HCT116 (cell line): ENCODE data around the gene H3-3A. TPM values are rescaled to one million over a fixed set of nuclear protein-coding genes. Genes with fewer than 3 reads are reported as not detected.

Source experiments
- ATAC-seq: fragments of 200-7000 bp; cut with Tn5 transposase; 2 replicates; pipeline ENCODE4 v1.9.1; 2020; ENCODE audit warnings: mild to moderate bottlenecking, moderate library complexity
- BruUV-seq: library from RNA; stranded (reverse); fragments of 400-500 nt; replicated peaks from 2 replicates; lab custom pipeline; 2021; lab: Mats Ljungman, UMichigan
- CTCF ChIA-PET: fragments of 300-600 bp; sonication (Branson Sonifier 250); formaldehyde crosslinking; loops from one replicate; lab custom pipeline; 2021; ENCODE audit warnings: antibody characterized with exemption; lab: Charles Lee
- POLR2A ChIA-PET: fragments of 300-600, 350-600 bp; sonication (Branson Sonifier 250); formaldehyde crosslinking; loops from one replicate; lab custom pipeline; 2021; ENCODE audit warnings: antibody characterized with exemption; lab: Charles Lee
- RAD21 ChIA-PET, 2 experiments: fragments of 300-600 bp; sonication (Branson Sonifier 250); formaldehyde crosslinking; loops; one replicate each; lab custom pipeline; 2023; ENCODE audit warnings: low total read pairs in 2 of 2; ENCODE audit not compliant: uncharacterized antibody in 2 of 2, unreplicated experiment in 2 of 2, low non-redundant PET in 1 of 2; lab: Charles Lee
- DNase-seq: peaks from one replicate; pipeline ENCODE4 v3.0.0-alpha.2; 2010; ENCODE audit warnings: low read depth, low spot score
- H2AFZ ChIP-seq: fragments of 200-600 bp; shearing (Covaris generic), sonication (generic); 2 replicates; pipeline ENCODE4 v1.6.1; 2017; ENCODE audit warnings: low read depth, mixed run types, mixed read lengths, antibody characterized with exemption, low read length; ENCODE audit not compliant: poor library complexity, severe bottlenecking
- H3K27ac ChIP-seq: 2 replicates; pipeline ENCODE4 v1.5.1; 2012; ENCODE audit warnings: low read depth, low read length
- H3K27me3 ChIP-seq: fragments of 200-600 bp; sonication (generic); 2 replicates; pipeline ENCODE4 v1.6.1; 2016; ENCODE audit warnings: mixed run types, low read length, mixed read lengths; ENCODE audit not compliant: insufficient read depth
- H3K36me3 ChIP-seq, 2 experiments: fragments of 200-500 bp in 1 of 2; fragments of 200-600 bp in 1 of 2; sonication (Bioruptor generic) in 1 of 2; sonication (generic) in 1 of 2; 2 replicates each; pipeline versions ENCODE4 v1.5.1 to v1.6.1; 2014 to 2016; ENCODE audit warnings: low read length in 2 of 2, inconsistent platforms in 1 of 2, mixed read lengths in 1 of 2, mixed run types in 1 of 2; ENCODE audit not compliant: insufficient read depth in 2 of 2, control insufficient read depth in 1 of 2
- H3K4me1 ChIP-seq, 2 experiments: fragments of 200-600 bp in 1 of 2; sonication (generic) in 1 of 2; 2 replicates each; pipeline versions ENCODE4 v1.5.1 to v1.6.1; 2012 to 2017; ENCODE audit warnings: low read length in 2 of 2, inconsistent platforms in 1 of 2, mild to moderate bottlenecking in 1 of 2, mixed read lengths in 1 of 2, mixed run types in 1 of 2, moderate library complexity in 1 of 2; ENCODE audit not compliant: insufficient read depth in 2 of 2, control insufficient read depth in 1 of 2
- H3K4me2 ChIP-seq: fragments of 200-600 bp; sonication (generic); 2 replicates; pipeline ENCODE4 v1.6.1; 2017; ENCODE audit warnings: mixed run types, low read length, mixed read lengths
- H3K4me3 ChIP-seq, 2 experiments: fragments of 200-600 bp in 1 of 2; sonication (generic) in 1 of 2; replicated peaks in 1 of 2; 2 replicates each; pipeline ENCODE4 v1.5.1; 2011 to 2016; ENCODE audit warnings: low read length in 2 of 2, control low read depth in 1 of 2, low read depth in 1 of 2, mild to moderate bottlenecking in 1 of 2, mixed read lengths in 1 of 2, mixed run types in 1 of 2
- H3K79me2 ChIP-seq: fragments of 200-600 bp; sonication (generic); 2 replicates; pipeline ENCODE4 v1.6.1; 2017; ENCODE audit warnings: mild to moderate bottlenecking, mixed run types, low read length, moderate library complexity, mixed read lengths; ENCODE audit not compliant: insufficient read depth
- H3K9ac ChIP-seq: fragments of 200-600 bp; sonication (generic); 2 replicates; pipeline ENCODE4 v1.6.1; 2016; ENCODE audit warnings: low read length, mixed read lengths
- H3K9me2 ChIP-seq: fragments of 200-600 bp; sonication (generic), shearing (Covaris generic); 2 replicates; pipeline ENCODE4 v1.6.1; 2017; ENCODE audit warnings: mixed run types, mild to moderate bottlenecking, moderate library complexity; ENCODE audit not compliant: insufficient read depth
- H3K9me3 ChIP-seq, 2 experiments: fragments of 200-500 bp in 1 of 2; fragments of 200-600 bp in 1 of 2; sonication (Bioruptor generic) in 1 of 2; sonication (generic) in 1 of 2; 2 replicates each; pipeline ENCODE4 v1.6.1; 2014 to 2017; ENCODE audit warnings: low read length in 2 of 2, mixed read lengths in 2 of 2, inconsistent platforms in 1 of 2, low read depth in 1 of 2, mild to moderate bottlenecking in 1 of 2, mixed run types in 1 of 2, moderate library complexity in 1 of 2; ENCODE audit not compliant: control insufficient read depth in 1 of 2, insufficient read depth in 1 of 2
- H4K20me1 ChIP-seq: fragments of 200-600 bp; sonication (generic), shearing (Covaris generic); 2 replicates; pipeline ENCODE4 v1.6.1; 2017; ENCODE audit warnings: mixed run types, mild to moderate bottlenecking, moderate library complexity; ENCODE audit not compliant: insufficient read depth
- CBX3 ChIP-seq: IDR thresholded peaks from 2 replicates; pipeline ENCODE4 v1.6.1; 2012; ENCODE audit warnings: low read depth
- CEBPB ChIP-seq: IDR thresholded peaks from 2 replicates; pipeline ENCODE4 v1.6.1; 2012; ENCODE audit warnings: low read depth
- EZH2 ChIP-seq: fragments of 200-600 bp; sonication (generic); IDR thresholded peaks from 2 replicates; pipeline ENCODE4 v1.6.1; 2017; ENCODE audit warnings: antibody characterized with exemption, mixed run types
- EZH2phosphoT487 ChIP-seq: fragments of 200-600 bp; IDR thresholded peaks from 2 replicates; pipeline ENCODE4 v1.6.1; 2018; ENCODE audit warnings: antibody characterized with exemption, borderline replicate concordance
- FOSL1 ChIP-seq: IDR thresholded peaks from 2 replicates; pipeline ENCODE4 v1.6.1; 2012; ENCODE audit warnings: low read depth
- JUND ChIP-seq: IDR thresholded peaks from 2 replicates; pipeline ENCODE4 v1.6.1; 2012
- POLR2A ChIP-seq: IDR thresholded peaks from 2 replicates; pipeline ENCODE4 v1.7.0; 2011; ENCODE audit warnings: borderline replicate concordance; ENCODE audit not compliant: insufficient read depth, insufficient read length; ENCODE audit errors: extremely low read depth
- POLR2AphosphoS5 ChIP-seq: IDR thresholded peaks from 2 replicates; pipeline ENCODE4 v1.6.1; 2011; ENCODE audit warnings: mild to moderate bottlenecking, low read depth, low read length, moderate library complexity
- RAD21 ChIP-seq: IDR thresholded peaks from 2 replicates; pipeline ENCODE4 v1.6.1; 2012; ENCODE audit warnings: low read depth, mild to moderate bottlenecking
- SIN3A ChIP-seq: IDR thresholded peaks from 2 replicates; pipeline ENCODE4 v1.6.1; 2012; ENCODE audit warnings: low read depth
- SP1 ChIP-seq: IDR thresholded peaks from 2 replicates; pipeline ENCODE4 v1.6.1; 2012; ENCODE audit warnings: low read depth
- SRF ChIP-seq: IDR thresholded peaks from 2 replicates; pipeline ENCODE4 v1.6.1; 2012; ENCODE audit warnings: low read depth
- TCF7L2 ChIP-seq: IDR thresholded peaks from 2 replicates; pipeline ENCODE4 v1.7.0; 2011; ENCODE audit warnings: borderline replicate concordance, inconsistent platforms; ENCODE audit not compliant: insufficient read depth, insufficient read length; ENCODE audit errors: extremely low read depth
- intact Hi-C: fragments of 100-400 bp; cut with micrococcal nuclease; formaldehyde crosslinking; loops from 2 replicates; pipeline ENCODE4 v1.10.0; 2022
- total RNA-seq: library from RNA; stranded (reverse); gene quantifications from one replicate; pipeline ENCODE4 v1.2.1, GENCODE V29; 2021; ENCODE audit not compliant: unreplicated experiment
- TF ChIP-seq, protein P1 (sequence below): IDR thresholded peaks from 2 replicates; pipeline ENCODE4 v1.6.1; 2012
- TF ChIP-seq, protein P2 (sequence below), 3 experiments: fragments of 200-600 bp in 1 of 3; sonication (generic) in 1 of 3; IDR thresholded peaks in 2 of 3; conservative IDR thresholded peaks in 1 of 3; 2 replicates each; pipeline ENCODE4 v1.5.1; 2012 to 2017; ENCODE audit warnings: low read depth in 2 of 3, low read length in 2 of 3, antibody characterized with exemption in 1 of 3, borderline replicate concordance in 1 of 3, control low read depth in 1 of 3, mild to moderate bottlenecking in 1 of 3, mixed read lengths in 1 of 3, mixed run types in 1 of 3, moderate library complexity in 1 of 3; ENCODE audit not compliant: insufficient read depth in 1 of 3
- TF ChIP-seq, protein P3 (sequence below): IDR thresholded peaks from 2 replicates; pipeline ENCODE4 v1.6.1; 2012
- TF ChIP-seq, protein P4 (sequence below): IDR thresholded peaks from 2 replicates; pipeline ENCODE4 v1.6.1; 2011; ENCODE audit warnings: mild to moderate bottlenecking, low read length, moderate library complexity; ENCODE audit not compliant: insufficient replicate concordance; ENCODE audit errors: extremely low read depth

The H3-3A gene
- total RNA-seq, 1 experiment from 2014 or later: 386 TPM

DNA sequence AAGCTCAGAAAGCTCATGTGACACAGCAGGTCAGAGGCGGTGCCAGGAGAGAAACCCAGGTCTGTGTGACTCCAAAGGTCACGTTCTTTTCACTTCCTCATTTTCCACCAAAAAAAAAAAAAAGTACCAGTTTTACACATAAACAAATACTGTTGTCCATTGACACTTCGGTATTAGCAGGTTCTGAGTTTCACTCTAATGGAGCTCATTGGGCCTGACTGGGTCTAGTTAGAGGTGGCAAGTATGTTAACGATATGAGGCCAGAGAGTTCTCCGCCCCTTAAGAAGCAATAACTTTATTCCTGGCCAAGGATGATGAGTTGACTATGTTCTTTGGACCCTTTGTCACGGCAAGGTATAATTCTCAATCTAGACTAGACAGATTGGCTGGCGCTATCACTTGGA, 33.4 kb upstream of the H3-3A start (continued):
- TF ChIP-seq RAD21 (no peak), POLR2A (no peak), CEBPB (no peak), EZH2 (no peak), CBX3 (no peak), JUND (no peak), SP1 (no peak), TCF7L2 (no peak), FOSL1 (no peak), SRF (no peak), EZH2phosphoT487 (no peak), SIN3A (no peak)
- TF ChIP-seq, protein P1, sequence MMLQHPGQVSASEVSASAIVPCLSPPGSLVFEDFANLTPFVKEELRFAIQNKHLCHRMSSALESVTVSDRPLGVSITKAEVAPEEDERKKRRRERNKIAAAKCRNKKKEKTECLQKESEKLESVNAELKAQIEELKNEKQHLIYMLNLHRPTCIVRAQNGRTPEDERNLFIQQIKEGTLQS: no peak
- TF ChIP-seq, protein P2, sequence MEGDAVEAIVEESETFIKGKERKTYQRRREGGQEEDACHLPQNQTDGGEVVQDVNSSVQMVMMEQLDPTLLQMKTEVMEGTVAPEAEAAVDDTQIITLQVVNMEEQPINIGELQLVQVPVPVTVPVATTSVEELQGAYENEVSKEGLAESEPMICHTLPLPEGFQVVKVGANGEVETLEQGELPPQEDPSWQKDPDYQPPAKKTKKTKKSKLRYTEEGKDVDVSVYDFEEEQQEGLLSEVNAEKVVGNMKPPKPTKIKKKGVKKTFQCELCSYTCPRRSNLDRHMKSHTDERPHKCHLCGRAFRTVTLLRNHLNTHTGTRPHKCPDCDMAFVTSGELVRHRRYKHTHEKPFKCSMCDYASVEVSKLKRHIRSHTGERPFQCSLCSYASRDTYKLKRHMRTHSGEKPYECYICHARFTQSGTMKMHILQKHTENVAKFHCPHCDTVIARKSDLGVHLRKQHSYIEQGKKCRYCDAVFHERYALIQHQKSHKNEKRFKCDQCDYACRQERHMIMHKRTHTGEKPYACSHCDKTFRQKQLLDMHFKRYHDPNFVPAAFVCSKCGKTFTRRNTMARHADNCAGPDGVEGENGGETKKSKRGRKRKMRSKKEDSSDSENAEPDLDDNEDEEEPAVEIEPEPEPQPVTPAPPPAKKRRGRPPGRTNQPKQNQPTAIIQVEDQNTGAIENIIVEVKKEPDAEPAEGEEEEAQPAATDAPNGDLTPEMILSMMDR (IDR thresholded peaks at IDR 0.05 in 2 of 3, conservative IDR thresholded peaks at IDR 0.05 in 1 of 3; ENCODE audit: borderline replicate concordance in 1 of 3, insufficient read depth in 1 of 3, low read depth in 2 of 3, low read length in 2 of 3): no peak

DNA sequence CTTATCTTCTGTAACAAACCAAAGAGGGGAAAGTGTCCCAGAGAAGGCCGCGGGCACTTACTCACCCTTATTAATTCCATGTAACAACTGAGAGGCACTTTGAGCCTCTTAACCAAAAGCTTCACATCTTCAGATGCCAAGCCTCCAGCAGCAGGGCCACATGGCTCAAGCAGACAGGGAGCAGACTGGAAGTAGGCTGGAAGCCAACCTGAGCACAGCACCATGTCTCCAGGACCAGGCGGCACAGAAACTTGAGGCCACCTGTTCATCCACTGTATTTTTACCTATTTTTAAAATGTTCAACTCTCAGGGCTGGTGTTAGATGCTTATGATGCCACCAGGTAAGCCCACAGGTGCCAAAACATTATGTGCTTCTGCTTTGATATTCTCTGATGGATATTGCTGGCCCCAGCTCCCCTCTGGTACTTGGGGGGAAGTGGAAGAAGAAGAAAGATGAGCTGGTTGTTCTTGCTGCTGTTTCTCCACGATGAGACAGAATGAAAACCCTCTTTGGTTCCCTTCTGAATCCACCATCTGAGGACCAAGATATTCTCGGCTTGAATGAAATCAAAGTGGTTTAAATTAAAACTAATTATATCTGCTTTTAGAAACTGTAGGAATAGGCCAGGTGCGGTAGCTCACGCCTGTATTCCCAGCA, 32.8 kb upstream of the H3-3A start:
- H4K20me1 ChIP-seq: no peaks in the 10 kb centered on the region
- no peaks in the 10 kb centered on the region for H3K79me2 ChIP-seq
- ChIA-PET POLR2A (interaction anchor here (1.0 kb wide), 1 partner anchor 33 kb away, joined by 3 read pairs; the partner anchor contains the start of gene H3-3A), RAD21 (no interaction called here), CTCF (no interaction called here)
- no peak overlapping the region for H2AFZ ChIP-seq
- DNase-seq (no peak), ATAC-seq (no peak)
- H3K27ac ChIP-seq: no peak overlapping the region
- H3K36me3 ChIP-seq: no peaks in the 10 kb centered on the region
- H3K4me2 ChIP-seq: no peak overlapping the region
- no peaks in the 10 kb centered on the region; the same call in 1 of the 2 replicates for H3K9me2 ChIP-seq
- no peak overlapping the region for H3K4me3 ChIP-seq
- H3K4me1 ChIP-seq: no peaks in the 10 kb centered on the region
- H3K27me3 ChIP-seq: no peaks in the 10 kb centered on the region
- intact Hi-C loops: no loop called here
- no peaks in the 10 kb centered on the region for H3K9me3 ChIP-seq
- no peak overlapping the region for H3K9ac ChIP-seq
- no TSS peak for BruUV-seq
- TF ChIP-seq EZH2: no peak
- TF ChIP-seq, protein P2 (IDR thresholded peaks at IDR 0.05 in 2 of 3, conservative IDR thresholded peaks at IDR 0.05 in 1 of 3; ENCODE audit: borderline replicate concordance in 1 of 3, insufficient read depth in 1 of 3, low read depth in 2 of 3, low read length in 2 of 3): no peak
- no peak for TF ChIP-seq CEBPB
- no peak for TF ChIP-seq EZH2phosphoT487
- no peak for TF ChIP-seq POLR2AphosphoS5
- TF ChIP-seq, protein P3, sequence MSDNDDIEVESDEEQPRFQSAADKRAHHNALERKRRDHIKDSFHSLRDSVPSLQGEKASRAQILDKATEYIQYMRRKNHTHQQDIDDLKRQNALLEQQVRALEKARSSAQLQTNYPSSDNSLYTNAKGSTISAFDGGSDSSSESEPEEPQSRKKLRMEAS: no peak
- TF ChIP-seq TCF7L2: no peak
- no peak for TF ChIP-seq RAD21
- TF ChIP-seq, protein P4, sequence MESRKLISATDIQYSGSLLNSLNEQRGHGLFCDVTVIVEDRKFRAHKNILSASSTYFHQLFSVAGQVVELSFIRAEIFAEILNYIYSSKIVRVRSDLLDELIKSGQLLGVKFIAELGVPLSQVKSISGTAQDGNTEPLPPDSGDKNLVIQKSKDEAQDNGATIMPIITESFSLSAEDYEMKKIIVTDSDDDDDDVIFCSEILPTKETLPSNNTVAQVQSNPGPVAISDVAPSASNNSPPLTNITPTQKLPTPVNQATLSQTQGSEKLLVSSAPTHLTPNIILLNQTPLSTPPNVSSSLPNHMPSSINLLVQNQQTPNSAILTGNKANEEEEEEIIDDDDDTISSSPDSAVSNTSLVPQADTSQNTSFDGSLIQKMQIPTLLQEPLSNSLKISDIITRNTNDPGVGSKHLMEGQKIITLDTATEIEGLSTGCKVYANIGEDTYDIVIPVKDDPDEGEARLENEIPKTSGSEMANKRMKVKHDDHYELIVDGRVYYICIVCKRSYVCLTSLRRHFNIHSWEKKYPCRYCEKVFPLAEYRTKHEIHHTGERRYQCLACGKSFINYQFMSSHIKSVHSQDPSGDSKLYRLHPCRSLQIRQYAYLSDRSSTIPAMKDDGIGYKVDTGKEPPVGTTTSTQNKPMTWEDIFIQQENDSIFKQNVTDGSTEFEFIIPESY: no peak
